ENCODE data around the gene NFE2L2. TPM values are rescaled to one million over a fixed set of nuclear protein-coding genes. Genes with fewer than 3 reads are reported as not detected.

The NFE2L2 gene
- total RNA-seq, 1 experiment from 2014 or later = 26.3 TPM

DNA sequence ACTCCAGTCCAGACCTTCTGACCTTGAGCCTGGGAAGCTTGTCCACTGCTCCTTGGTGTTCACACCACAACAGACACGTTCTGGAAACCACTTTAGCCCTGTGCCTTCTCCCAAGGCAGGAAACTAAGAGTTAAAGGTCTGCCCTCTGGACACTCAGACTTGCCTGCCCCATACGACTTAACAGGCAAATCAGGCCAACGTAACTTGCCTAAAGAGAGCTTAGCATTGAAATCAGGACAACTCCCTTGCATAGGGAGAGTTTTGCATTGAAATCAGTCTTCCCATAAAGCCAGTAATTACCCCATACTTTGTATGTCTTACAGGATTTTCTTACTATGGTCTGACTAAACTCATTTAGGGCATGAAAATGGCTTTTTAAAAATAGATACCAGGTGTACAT, 18.5 kb downstream of the NFE2L2 start (continued):
- TF ChIP-seq GTF2I (CRISPR knock-in tag; conservative IDR thresholded peaks at IDR 0.05) = no peak

DNA sequence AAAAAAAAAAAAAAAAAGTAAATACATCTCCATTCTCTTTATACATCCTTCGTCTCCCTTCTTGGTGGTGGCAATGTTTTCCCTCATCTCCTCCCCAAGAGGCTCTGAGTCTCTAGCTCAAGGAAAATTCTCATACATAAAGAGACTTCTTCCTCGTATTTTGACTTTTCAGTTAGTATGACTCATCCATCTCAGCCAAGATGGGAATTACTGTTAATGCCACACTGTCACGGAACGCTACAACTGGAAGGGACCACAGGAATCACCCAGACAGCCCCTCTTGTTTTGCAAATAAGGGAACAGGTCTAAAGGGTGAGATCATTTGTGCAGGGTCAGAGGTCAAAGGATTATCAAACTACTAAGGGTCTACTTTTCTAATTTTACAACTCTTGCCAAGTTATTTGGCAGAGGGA, 19.5 kb downstream of the NFE2L2 start:
- H3K4me1 Mint-ChIP-seq = peaks cover 55% of the 10 kb centered on the region
- ATAC-seq (peak; percentile 76), DNase-seq (ENCODE audit: low spot score) (no peak)

More for the DNA sequence above, 19.5 kb downstream of the NFE2L2 start:
- Mint-ChIP-seq H3K4me3 (no peak overlapping the region), H3K27me3 (ENCODE audit: low read depth) (no peaks in the 10 kb centered on the region), H3K36me3 (no peaks in the 10 kb centered on the region), H3K27ac (peak overlapping the region; percentile 84), H3K9me3 (no peaks in the 10 kb centered on the region)
- TF ChIP-seq ETV6 (CRISPR knock-in tag; IDR thresholded peaks at IDR 0.05) = no peak
- TF ChIP-seq SMAD4 (CRISPR knock-in tag; IDR thresholded peaks at IDR 0.05) = no peak
- TF ChIP-seq, protein P1, sequence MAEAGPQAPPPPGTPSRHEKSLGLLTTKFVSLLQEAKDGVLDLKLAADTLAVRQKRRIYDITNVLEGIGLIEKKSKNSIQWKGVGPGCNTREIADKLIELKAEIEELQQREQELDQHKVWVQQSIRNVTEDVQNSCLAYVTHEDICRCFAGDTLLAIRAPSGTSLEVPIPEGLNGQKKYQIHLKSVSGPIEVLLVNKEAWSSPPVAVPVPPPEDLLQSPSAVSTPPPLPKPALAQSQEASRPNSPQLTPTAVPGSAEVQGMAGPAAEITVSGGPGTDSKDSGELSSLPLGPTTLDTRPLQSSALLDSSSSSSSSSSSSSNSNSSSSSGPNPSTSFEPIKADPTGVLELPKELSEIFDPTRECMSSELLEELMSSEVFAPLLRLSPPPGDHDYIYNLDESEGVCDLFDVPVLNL (CRISPR knock-in tag; IDR thresholded peaks at IDR 0.05; ENCODE audit: borderline replicate concordance, low read depth) = no peak
- TF ChIP-seq, protein P2, sequence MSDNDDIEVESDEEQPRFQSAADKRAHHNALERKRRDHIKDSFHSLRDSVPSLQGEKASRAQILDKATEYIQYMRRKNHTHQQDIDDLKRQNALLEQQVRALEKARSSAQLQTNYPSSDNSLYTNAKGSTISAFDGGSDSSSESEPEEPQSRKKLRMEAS (CRISPR knock-in tag; IDR thresholded peaks at IDR 0.05) = no peak
- TF ChIP-seq FOXJ3 (CRISPR knock-in tag; IDR thresholded peaks at IDR 0.05; ENCODE audit: borderline replicate concordance) = no peak
- TF ChIP-seq MYBL2 (CRISPR knock-in tag; IDR thresholded peaks at IDR 0.05) = no peak
- TF ChIP-seq, protein P3, sequence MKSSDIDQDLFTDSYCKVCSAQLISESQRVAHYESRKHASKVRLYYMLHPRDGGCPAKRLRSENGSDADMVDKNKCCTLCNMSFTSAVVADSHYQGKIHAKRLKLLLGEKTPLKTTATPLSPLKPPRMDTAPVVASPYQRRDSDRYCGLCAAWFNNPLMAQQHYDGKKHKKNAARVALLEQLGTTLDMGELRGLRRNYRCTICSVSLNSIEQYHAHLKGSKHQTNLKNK (CRISPR knock-in tag; IDR thresholded peaks at IDR 0.05) = no peak
- TF ChIP-seq, protein P4, sequence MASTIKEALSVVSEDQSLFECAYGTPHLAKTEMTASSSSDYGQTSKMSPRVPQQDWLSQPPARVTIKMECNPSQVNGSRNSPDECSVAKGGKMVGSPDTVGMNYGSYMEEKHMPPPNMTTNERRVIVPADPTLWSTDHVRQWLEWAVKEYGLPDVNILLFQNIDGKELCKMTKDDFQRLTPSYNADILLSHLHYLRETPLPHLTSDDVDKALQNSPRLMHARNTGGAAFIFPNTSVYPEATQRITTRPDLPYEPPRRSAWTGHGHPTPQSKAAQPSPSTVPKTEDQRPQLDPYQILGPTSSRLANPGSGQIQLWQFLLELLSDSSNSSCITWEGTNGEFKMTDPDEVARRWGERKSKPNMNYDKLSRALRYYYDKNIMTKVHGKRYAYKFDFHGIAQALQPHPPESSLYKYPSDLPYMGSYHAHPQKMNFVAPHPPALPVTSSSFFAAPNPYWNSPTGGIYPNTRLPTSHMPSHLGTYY (CRISPR knock-in tag; IDR thresholded peaks at IDR 0.05) = no peak
- TF ChIP-seq, protein P5, sequence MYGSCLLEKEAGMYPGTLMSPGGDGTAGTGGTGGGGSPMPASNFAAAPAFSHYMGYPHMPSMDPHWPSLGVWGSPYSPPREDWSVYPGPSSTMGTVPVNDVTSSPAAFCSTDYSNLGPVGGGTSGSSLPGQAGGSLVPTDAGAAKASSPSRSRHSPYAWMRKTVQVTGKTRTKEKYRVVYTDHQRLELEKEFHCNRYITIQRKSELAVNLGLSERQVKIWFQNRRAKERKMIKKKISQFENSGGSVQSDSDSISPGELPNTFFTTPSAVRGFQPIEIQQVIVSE (CRISPR knock-in tag; IDR thresholded peaks at IDR 0.05; ENCODE audit: borderline replicate concordance) = no peak
- no peak for TF ChIP-seq NFATC4 (CRISPR knock-in tag; IDR thresholded peaks at IDR 0.05)
- TF ChIP-seq, protein P6, sequence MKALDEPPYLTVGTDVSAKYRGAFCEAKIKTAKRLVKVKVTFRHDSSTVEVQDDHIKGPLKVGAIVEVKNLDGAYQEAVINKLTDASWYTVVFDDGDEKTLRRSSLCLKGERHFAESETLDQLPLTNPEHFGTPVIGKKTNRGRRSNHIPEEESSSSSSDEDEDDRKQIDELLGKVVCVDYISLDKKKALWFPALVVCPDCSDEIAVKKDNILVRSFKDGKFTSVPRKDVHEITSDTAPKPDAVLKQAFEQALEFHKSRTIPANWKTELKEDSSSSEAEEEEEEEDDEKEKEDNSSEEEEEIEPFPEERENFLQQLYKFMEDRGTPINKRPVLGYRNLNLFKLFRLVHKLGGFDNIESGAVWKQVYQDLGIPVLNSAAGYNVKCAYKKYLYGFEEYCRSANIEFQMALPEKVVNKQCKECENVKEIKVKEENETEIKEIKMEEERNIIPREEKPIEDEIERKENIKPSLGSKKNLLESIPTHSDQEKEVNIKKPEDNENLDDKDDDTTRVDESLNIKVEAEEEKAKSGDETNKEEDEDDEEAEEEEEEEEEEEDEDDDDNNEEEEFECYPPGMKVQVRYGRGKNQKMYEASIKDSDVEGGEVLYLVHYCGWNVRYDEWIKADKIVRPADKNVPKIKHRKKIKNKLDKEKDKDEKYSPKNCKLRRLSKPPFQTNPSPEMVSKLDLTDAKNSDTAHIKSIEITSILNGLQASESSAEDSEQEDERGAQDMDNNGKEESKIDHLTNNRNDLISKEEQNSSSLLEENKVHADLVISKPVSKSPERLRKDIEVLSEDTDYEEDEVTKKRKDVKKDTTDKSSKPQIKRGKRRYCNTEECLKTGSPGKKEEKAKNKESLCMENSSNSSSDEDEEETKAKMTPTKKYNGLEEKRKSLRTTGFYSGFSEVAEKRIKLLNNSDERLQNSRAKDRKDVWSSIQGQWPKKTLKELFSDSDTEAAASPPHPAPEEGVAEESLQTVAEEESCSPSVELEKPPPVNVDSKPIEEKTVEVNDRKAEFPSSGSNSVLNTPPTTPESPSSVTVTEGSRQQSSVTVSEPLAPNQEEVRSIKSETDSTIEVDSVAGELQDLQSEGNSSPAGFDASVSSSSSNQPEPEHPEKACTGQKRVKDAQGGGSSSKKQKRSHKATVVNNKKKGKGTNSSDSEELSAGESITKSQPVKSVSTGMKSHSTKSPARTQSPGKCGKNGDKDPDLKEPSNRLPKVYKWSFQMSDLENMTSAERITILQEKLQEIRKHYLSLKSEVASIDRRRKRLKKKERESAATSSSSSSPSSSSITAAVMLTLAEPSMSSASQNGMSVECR (CRISPR knock-in tag; IDR thresholded peaks at IDR 0.05; ENCODE audit: borderline replicate concordance) = no peak
- TF ChIP-seq IRF2 (CRISPR knock-in tag; IDR thresholded peaks at IDR 0.05; ENCODE audit: borderline replicate concordance, low read depth) = no peak
- TF ChIP-seq, protein P7, sequence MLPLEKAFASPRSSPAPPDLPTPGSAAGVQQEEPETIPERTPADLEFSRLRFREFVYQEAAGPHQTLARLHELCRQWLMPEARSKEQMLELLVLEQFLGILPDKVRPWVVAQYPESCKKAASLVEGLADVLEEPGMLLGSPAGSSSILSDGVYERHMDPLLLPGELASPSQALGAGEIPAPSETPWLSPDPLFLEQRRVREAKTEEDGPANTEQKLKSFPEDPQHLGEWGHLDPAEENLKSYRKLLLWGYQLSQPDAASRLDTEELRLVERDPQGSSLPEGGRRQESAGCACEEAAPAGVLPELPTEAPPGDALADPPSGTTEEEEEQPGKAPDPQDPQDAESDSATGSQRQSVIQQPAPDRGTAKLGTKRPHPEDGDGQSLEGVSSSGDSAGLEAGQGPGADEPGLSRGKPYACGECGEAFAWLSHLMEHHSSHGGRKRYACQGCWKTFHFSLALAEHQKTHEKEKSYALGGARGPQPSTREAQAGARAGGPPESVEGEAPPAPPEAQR (CRISPR knock-in tag; IDR thresholded peaks at IDR 0.05) = no peak
- TF ChIP-seq, protein P8, sequence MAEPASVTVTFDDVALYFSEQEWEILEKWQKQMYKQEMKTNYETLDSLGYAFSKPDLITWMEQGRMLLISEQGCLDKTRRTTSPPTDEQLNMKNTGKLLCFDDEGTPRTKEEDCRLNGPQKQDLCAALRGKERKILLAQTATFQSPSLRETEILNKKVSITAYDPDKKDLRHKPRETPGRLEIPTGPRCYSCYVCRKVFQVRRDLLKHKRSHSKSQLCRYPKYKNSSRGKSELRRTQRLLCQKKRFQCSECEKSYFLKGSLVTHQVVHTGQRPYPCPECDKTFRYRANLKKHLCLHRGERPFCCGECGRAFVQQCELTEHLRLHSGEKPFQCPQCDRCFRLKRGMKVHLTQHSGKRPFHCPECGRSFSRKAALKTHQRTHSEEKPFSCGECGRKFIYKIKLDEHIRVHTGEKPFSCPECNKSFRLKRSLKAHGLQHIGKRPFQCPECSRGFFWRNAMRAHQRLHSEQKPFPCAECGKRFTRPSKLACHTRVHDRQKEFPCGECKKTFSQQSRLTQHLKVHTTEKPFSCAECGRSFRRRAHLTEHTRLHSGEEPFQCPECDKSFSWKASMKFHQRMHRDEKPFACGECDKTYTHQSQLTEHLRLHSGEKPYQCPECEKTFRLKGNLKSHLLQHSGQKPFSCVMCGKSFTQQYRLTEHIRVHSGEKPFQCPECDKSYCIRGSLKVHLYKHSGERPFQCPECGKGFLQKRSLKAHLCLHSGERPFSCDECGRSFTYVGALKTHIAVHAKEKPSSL (CRISPR knock-in tag; conservative IDR thresholded peaks at IDR 0.05) = no peak
- no peak for TF ChIP-seq TCF7 (CRISPR knock-in tag; IDR thresholded peaks at IDR 0.05; ENCODE audit: low read depth)
- CTCF ChIA-PET = interaction anchor here (0.9 to 2.1 kb wide), 2 partner anchors 10 to 12 kb away, joined by 3 to 13 read pairs; no protein-coding TSS in a partner anchor
- POLR2A ChIA-PET = interaction anchor here (1.2 kb wide), 1 partner anchor 22 kb away, joined by 3 read pairs; no protein-coding TSS in a partner anchor
